Osteoblast (primary cell): ENCODE data around the gene DLG2. TPM values are rescaled to one million over a fixed set of nuclear protein-coding genes. Genes with fewer than 3 reads are reported as not detected.

Source experiments
- DNase-seq: peaks from one replicate; pipeline ENCODE4 v3.0.0; 2011; ENCODE audit warnings: low spot score, mixed read lengths; ENCODE audit not compliant: insufficient read length; ENCODE audit errors: missing footprints
- H2AFZ ChIP-seq: 2 replicates; pipeline ENCODE4 v1.6.0; 2011; ENCODE audit warnings: mild to moderate bottlenecking, low read length
- H3K27ac ChIP-seq: 2 replicates; pipeline ENCODE4 v1.5.1; 2011; ENCODE audit warnings: mild to moderate bottlenecking, low read depth, low read length, moderate library complexity
- H3K27me3 ChIP-seq: 2 replicates; pipeline ENCODE4 v1.6.0; 2012; ENCODE audit warnings: mild to moderate bottlenecking, control low read depth, inconsistent platforms, low read length, moderate library complexity; ENCODE audit not compliant: insufficient read depth
- H3K36me3 ChIP-seq: 2 replicates; pipeline ENCODE4 v1.5.1; 2011; ENCODE audit warnings: mild to moderate bottlenecking, low read length, control low read depth, moderate library complexity; ENCODE audit not compliant: insufficient read depth
- H3K4me1 ChIP-seq: 2 replicates; pipeline ENCODE4 v1.5.1; 2011; ENCODE audit warnings: mild to moderate bottlenecking, low read length, control low read depth, moderate library complexity; ENCODE audit not compliant: insufficient read depth
- H3K4me2 ChIP-seq: 2 replicates; pipeline ENCODE4 v1.6.0; 2011; ENCODE audit warnings: mild to moderate bottlenecking, low read length; ENCODE audit not compliant: insufficient read depth
- H3K4me3 ChIP-seq: fragments of 200-600 bp; sonication (generic); 3 replicates; pipeline ENCODE4 v1.5.1; 2012; ENCODE audit warnings: mild to moderate bottlenecking, low read length, inconsistent platforms; ENCODE audit not compliant: insufficient read depth
- H3K79me2 ChIP-seq: 2 replicates; pipeline ENCODE4 v1.6.0; 2012; ENCODE audit warnings: mild to moderate bottlenecking, low read length, control low read depth, inconsistent platforms; ENCODE audit not compliant: insufficient read depth
- H3K9me3 ChIP-seq: 2 replicates; pipeline ENCODE4 v1.5.1; 2011; ENCODE audit warnings: low read depth, low read length, control low read depth
- H4K20me1 ChIP-seq: 2 replicates; pipeline ENCODE4 v1.6.0; 2012; ENCODE audit warnings: mild to moderate bottlenecking, low read length, control low read depth; ENCODE audit not compliant: insufficient read depth
- CTCF ChIP-seq: IDR thresholded peaks from 2 replicates; pipeline ENCODE4 v1.5.1; 2011; ENCODE audit warnings: mild to moderate bottlenecking, low read depth, low read length, moderate library complexity; ENCODE audit errors: extremely low read depth
- total RNA-seq: library from RNA; depleted of rRNA; stranded (reverse); fragments of >200 nt; gene quantifications from 2 replicates; pipeline ENCODE4 v1.2.3, GENCODE V29; 2012

Gene DLG2
- total RNA-seq, 1 donor: 3.3 TPM

- no peak for DNase-seq
- no peaks in the 10 kb centered on the region for H3K79me2 ChIP-seq
- H2AFZ ChIP-seq: no peak overlapping the region
- H3K4me1 ChIP-seq: no peaks in the 10 kb centered on the region
- peaks cover 4% of the 10 kb centered on the region for H3K27me3 ChIP-seq
- no peaks in the 10 kb centered on the region for H4K20me1 ChIP-seq
- no peaks in the 10 kb centered on the region for H3K36me3 ChIP-seq
- H3K27ac ChIP-seq: no peak overlapping the region
- no peaks in the 10 kb centered on the region for H3K9me3 ChIP-seq
- no peak overlapping the region for H3K4me2 ChIP-seq
- H3K4me3 ChIP-seq: no peak overlapping the region
- TF ChIP-seq CTCF: no peak
Measured at GRCh38 chr11:84452211-84452610, 1174.9 kb downstream of the DLG2 start.

DNA sequence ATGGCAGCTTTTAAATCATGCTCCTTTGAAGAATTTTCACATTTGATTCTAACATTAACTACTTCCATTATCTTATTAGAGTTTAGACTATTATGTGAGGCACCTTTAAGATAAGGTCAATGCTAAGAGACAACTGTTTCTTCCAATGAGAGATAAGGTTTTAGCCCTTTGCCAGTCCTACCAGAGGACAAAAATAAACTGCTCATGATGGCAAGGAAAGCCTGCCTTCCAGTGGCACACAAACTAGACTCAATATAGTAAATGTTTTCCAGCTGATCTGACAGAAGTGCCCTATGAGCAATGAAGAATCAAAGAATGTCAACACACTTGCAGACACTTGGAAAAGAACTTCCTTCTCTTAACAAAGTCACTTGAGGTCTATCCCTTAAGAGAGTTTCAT, 1188.6 kb downstream of the DLG2 start:
- TF ChIP-seq CTCF: no peak
- H3K9me3 ChIP-seq: no peaks in the 10 kb centered on the region
- H3K36me3 ChIP-seq: no peaks in the 10 kb centered on the region
- H2AFZ ChIP-seq: no peak overlapping the region
- H3K27me3 ChIP-seq: peaks cover 3% of the 10 kb centered on the region
- H3K27ac ChIP-seq: no peak overlapping the region
- H3K4me1 ChIP-seq: no peaks in the 10 kb centered on the region
- no peak overlapping the region for H3K4me2 ChIP-seq
- peak; percentile 5 for DNase-seq
- H4K20me1 ChIP-seq: no peaks in the 10 kb centered on the region
- H3K79me2 ChIP-seq: no peaks in the 10 kb centered on the region
- no peak overlapping the region for H3K4me3 ChIP-seq

GRCh38 chr11:84437071-84437980, 1189.8 kb downstream of the DLG2 start:
- no peak for DNase-seq
- Histone ChIP-seq H3K4me1 (no peaks in the 10 kb centered on the region), H3K9me3 (no peaks in the 10 kb centered on the region), H3K36me3 (no peaks in the 10 kb centered on the region), H2AFZ (peak overlapping the region; percentile 31), H3K27ac (no peak overlapping the region), H3K4me3 (no peak overlapping the region), H3K27me3 (peaks cover 3% of the 10 kb centered on the region), H4K20me1 (no peaks in the 10 kb centered on the region), H3K4me2 (peak overlapping the region; percentile 28), H3K79me2 (no peaks in the 10 kb centered on the region)
- TF ChIP-seq CTCF: no peak

GRCh38 chr11:84430661-84431060, 1196.5 kb downstream of the DLG2 start:
- Histone ChIP-seq H3K36me3 (no peaks in the 10 kb centered on the region), H3K27ac (no peak overlapping the region), H2AFZ (no peak overlapping the region), H3K27me3 (no peaks in the 10 kb centered on the region), H3K9me3 (no peaks in the 10 kb centered on the region), H3K4me1 (no peaks in the 10 kb centered on the region), H3K4me2 (no peak overlapping the region), H3K79me2 (no peaks in the 10 kb centered on the region), H3K4me3 (no peak overlapping the region), H4K20me1 (no peaks in the 10 kb centered on the region)
- TF ChIP-seq CTCF: no peak
- no peak for DNase-seq
